Daoy (cell line): ENCODE results near the gene EIF4A3. TPM values are rescaled to one million over a fixed set of nuclear protein-coding genes. Genes with fewer than 3 reads are reported as not detected.
A peak's percentile ranks its signal among the peaks of the same experiment; 100 is the strongest.
"Not testable (repeated sequence)": the region's sequence is repeated elsewhere in the genome, so short reads cannot be mapped to it uniquely, and the experiment has no call there.

ENCODE experiments used
- DNase-seq: peaks from one replicate; pipeline ENCODE4 v3.0.0-alpha.2; 2015; ENCODE audit warnings: low read depth
- total RNA-seq: library from RNA; depleted of rRNA; stranded (reverse); fragments of >200 nt; shearing (Covaris generic); gene quantifications from 2 replicates; pipeline ENCODE4 v1.2.3, GENCODE V29; 2014

The EIF4A3 gene
- total RNA-seq, 1 experiment from 2014 or later: 105 TPM

- DNase-seq: no peak
Observed at GRCh38 chr17:80173126-80173525, 26.2 kb upstream of the EIF4A3 start.

- no peak for DNase-seq
Observed at GRCh38 chr17:80171681-80172080, 24.8 kb upstream of the EIF4A3 start.

- DNase-seq: no peak
Observed at GRCh38 chr17:80169784-80170500, 23.0 kb upstream of the EIF4A3 start, which contains the start of gene CARD14. Gene CARD14 (plus strand): TSS chr17:80170030. CDS start chr17:80181439, 11,409 bp downstream.

- DNase-seq: no peak
Observed at GRCh38 chr17:80169107-80169506, 22.2 kb upstream of the EIF4A3 start.

- no peak for DNase-seq
Observed at GRCh38 chr17:80168371-80168770, 21.4 kb upstream of the EIF4A3 start.

- DNase-seq: no peak
Observed at GRCh38 chr17:80166446-80166845, 19.5 kb upstream of the EIF4A3 start.

GRCh38 chr17:80164185-80164584 lies 17.3 kb upstream of the EIF4A3 start:
- DNase-seq: no peak

GRCh38 chr17:80163336-80163735 lies 16.4 kb upstream of the EIF4A3 start:
- DNase-seq: no peak

- no peak for DNase-seq
Observed at GRCh38 chr17:80160536-80160935, 13.6 kb upstream of the EIF4A3 start.

GRCh38 chr17:80158846-80159245 lies 11.9 kb upstream of the EIF4A3 start:
- no peak for DNase-seq

- DNase-seq: not testable (repeated sequence)
Observed at GRCh38 chr17:80155600-80155999, 8.7 kb upstream of the EIF4A3 start.

GRCh38 chr17:80154166-80154565 lies 7.2 kb upstream of the EIF4A3 start:
- DNase-seq: no peak

- no peak for DNase-seq
Observed at GRCh38 chr17:80153004-80153403, 6.1 kb upstream of the EIF4A3 start.

GRCh38 chr17:80152081-80152702 lies 5.3 kb upstream of the EIF4A3 start:
- no peak for DNase-seq

GRCh38 chr17:80151333-80151732 lies 4.4 kb upstream of the EIF4A3 start:
- DNase-seq: no peak

- DNase-seq: peak; percentile 27
Observed at GRCh38 chr17:80146121-80147034, 550 bp downstream of the EIF4A3 start.

GRCh38 chr17:80145076-80146075 lies 1.6 kb downstream of the EIF4A3 start:
- no peak for DNase-seq

GRCh38 chr17:80142929-80143328 lies 4.0 kb downstream of the EIF4A3 start:
- DNase-seq: no peak

GRCh38 chr17:80141463-80142165 lies 5.3 kb downstream of the EIF4A3 start:
- DNase-seq: no peak

GRCh38 chr17:80138856-80139426 lies 8.0 kb downstream of the EIF4A3 start:
- DNase-seq: no peak
